BJ (cell line): Measurements from ENCODE around the gene GRAMD2B. TPM values are rescaled to one million over a fixed set of nuclear protein-coding genes. Genes with fewer than 3 reads are reported as not detected.

ENCODE experiments used
- CTCF ChIA-PET: fragments of 350-600 bp; formaldehyde crosslinking; extraction: SDS; loops from one replicate; lab custom pipeline; 2021; ENCODE audit warnings: antibody characterized with exemption, inconsistent platforms; lab: Yijun Ruan, JAX
- POLR2A ChIA-PET: fragments of 300-600 bp; sonication (Branson Sonifier 250); formaldehyde crosslinking; extraction: SDS; loops from one replicate; lab custom pipeline; 2021; ENCODE audit warnings: antibody characterized with exemption; lab: Charles Lee
- DNase-seq: peaks from one replicate; pipeline ENCODE4 v3.0.0-alpha.2; 2011; ENCODE audit warnings: low read depth
- H3K27me3 ChIP-seq: 2 replicates; pipeline ENCODE4 v1.6.0; 2011; ENCODE audit warnings: low read length; ENCODE audit not compliant: control insufficient read depth, insufficient read depth
- H3K36me3 ChIP-seq: 2 replicates; pipeline ENCODE4 v1.5.1; 2011; ENCODE audit warnings: low read length; ENCODE audit not compliant: control insufficient read depth, insufficient read depth
- H3K4me3 ChIP-seq: 2 replicates; pipeline ENCODE4 v1.5.1; 2011; ENCODE audit warnings: low read depth, mild to moderate bottlenecking, control low read depth, low read length
- polyA plus RNA-seq: library from polyadenylated mRNA; depleted of rRNA; stranded (reverse); fragments of >200 nt; gene quantifications from 2 replicates; pipeline ENCODE4 v1.2.3, GENCODE V29; 2011
- TF ChIP-seq, protein P1 (sequence below): IDR thresholded peaks from 2 replicates; pipeline ENCODE4 v1.5.1; 2011; ENCODE audit warnings: low read depth, mild to moderate bottlenecking, control low read depth, inconsistent platforms, low read length, moderate library complexity; ENCODE audit not compliant: insufficient read depth

GRAMD2B gene
- polyA plus RNA-seq, 1 experiment = 77.9 TPM

DNA sequence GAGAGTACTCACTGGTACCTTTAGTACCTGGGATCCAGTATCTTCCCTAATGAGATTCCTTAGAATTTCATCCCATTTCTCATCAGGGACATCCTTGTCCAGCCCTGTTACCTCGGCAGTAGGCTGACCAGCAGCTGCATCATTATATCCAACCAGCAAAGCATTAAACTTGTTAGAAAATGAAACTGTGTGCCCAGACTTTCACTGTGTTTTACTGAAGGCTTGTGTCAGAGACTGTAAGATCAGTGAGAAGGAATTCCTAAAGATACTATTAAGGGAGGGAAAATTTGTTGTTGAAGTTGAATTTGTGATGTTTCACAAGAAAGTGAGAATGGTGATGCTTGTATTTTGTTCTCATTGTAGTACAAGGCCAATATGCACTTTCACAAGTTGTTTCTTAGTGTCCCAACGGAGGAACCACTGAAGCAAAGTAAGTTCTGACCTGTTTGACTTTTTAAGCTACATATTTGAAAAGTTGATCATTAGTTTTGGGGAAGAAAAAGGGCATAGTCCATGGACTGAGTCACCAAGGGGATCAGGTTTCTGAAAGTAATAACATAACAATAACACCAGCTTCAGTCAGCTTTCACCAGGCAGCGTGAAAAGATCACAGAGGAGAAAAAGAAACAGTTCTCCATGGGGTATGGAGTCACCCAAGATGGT, 48.8 kb downstream of the GRAMD2B start:
- TF ChIP-seq, protein P1, sequence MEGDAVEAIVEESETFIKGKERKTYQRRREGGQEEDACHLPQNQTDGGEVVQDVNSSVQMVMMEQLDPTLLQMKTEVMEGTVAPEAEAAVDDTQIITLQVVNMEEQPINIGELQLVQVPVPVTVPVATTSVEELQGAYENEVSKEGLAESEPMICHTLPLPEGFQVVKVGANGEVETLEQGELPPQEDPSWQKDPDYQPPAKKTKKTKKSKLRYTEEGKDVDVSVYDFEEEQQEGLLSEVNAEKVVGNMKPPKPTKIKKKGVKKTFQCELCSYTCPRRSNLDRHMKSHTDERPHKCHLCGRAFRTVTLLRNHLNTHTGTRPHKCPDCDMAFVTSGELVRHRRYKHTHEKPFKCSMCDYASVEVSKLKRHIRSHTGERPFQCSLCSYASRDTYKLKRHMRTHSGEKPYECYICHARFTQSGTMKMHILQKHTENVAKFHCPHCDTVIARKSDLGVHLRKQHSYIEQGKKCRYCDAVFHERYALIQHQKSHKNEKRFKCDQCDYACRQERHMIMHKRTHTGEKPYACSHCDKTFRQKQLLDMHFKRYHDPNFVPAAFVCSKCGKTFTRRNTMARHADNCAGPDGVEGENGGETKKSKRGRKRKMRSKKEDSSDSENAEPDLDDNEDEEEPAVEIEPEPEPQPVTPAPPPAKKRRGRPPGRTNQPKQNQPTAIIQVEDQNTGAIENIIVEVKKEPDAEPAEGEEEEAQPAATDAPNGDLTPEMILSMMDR = no peak
- peaks cover 9% of the 10 kb centered on the region for H3K36me3 ChIP-seq
- peak; percentile 70 for DNase-seq
- CTCF ChIA-PET = interaction anchor here (0.9 to 2.3 kb wide), 5 partner anchors 10 to 118 kb away, joined by 3 to 7 read pairs (median 4); no protein-coding TSS in a partner anchor
- H3K27me3 ChIP-seq = no peaks in the 10 kb centered on the region
- POLR2A ChIA-PET = interaction anchor here (0.6 to 1.1 kb wide), 5 partner anchors 9 to 60 kb away, joined by 3 to 10 read pairs (median 4); partner anchors contain the start of gene GRAMD2B
- H3K4me3 ChIP-seq = no peak overlapping the region

DNA sequence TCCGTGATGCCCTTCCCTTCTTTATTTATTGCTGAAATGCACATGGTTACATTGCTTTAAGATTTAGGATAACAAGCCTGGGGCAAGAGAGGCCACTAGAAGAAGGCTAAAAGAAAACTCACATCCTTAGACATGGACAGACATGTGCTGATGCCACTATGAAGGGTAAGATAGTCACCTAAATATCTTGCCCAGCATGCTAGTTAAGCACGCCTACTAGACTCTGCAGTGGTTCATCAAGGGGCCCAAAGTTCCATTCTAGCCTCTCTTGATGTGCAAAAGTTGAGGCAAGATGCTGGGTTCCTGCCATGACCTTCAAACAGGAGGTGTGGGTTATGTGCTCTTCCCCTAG, 49.3 kb downstream of the GRAMD2B start:
- CTCF ChIA-PET = interaction anchor here (0.9 to 2.3 kb wide), 3 partner anchors 13 to 118 kb away, joined by 4 to 7 read pairs (median 4); no protein-coding TSS in a partner anchor
- no peak for DNase-seq
- peaks cover 7% of the 10 kb centered on the region for H3K36me3 ChIP-seq
- POLR2A ChIA-PET = interaction anchor here (0.6 to 1.1 kb wide), 4 partner anchors 9 to 60 kb away, joined by 3 to 10 read pairs (median 4); partner anchors contain the start of gene GRAMD2B
- TF ChIP-seq, protein P1 = no peak
- no peak overlapping the region for H3K4me3 ChIP-seq
- no peaks in the 10 kb centered on the region for H3K27me3 ChIP-seq

DNA sequence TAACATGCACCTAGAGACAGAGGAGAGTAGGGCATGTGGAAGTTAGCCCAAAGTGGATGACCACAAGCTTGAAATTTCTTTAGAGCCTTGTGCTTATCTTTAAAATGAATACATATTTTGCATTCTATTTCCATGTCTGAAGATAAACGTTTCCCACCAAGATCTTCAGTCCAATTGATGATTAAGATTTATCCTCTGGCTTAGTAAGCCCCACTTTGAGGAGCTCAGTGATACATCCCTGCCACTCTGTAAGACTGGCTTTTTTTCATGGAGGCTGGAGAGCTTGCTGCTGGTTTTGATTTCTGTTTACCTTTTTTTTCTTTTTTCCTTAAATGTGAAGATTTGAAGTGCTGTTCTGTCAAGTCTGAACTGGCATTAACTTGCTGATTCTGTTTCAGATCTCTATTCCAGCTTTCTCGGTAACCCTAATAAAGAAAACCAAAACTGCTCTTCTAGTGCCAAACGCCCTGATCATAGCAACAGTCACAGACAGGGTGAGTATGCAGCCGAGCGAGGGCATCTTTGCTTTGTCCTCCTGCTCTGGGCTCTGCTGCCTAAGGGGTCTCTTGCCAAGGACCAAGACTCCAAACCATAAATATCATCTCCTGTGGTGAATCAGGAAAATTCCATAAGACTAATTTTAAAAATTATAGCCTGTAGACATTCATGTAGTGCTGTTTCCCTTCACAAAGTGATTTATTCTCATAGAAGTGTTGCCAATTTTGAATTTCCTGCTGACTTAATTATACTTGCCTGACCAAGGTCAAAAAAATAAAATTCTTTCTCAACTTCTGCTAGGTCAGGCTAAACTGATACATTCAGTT, 54.3 kb downstream of the GRAMD2B start:
- H3K36me3 ChIP-seq = peaks cover 9% of the 10 kb centered on the region
- H3K27me3 ChIP-seq = no peaks in the 10 kb centered on the region
- H3K4me3 ChIP-seq = no peak overlapping the region
- POLR2A ChIA-PET = no interaction called here
- CTCF ChIA-PET = interaction anchor here (0.9 kb wide), 1 partner anchor 15 kb away, joined by 3 read pairs; no protein-coding TSS in a partner anchor
- no peak for DNase-seq
- TF ChIP-seq, protein P1 = no peak

DNA sequence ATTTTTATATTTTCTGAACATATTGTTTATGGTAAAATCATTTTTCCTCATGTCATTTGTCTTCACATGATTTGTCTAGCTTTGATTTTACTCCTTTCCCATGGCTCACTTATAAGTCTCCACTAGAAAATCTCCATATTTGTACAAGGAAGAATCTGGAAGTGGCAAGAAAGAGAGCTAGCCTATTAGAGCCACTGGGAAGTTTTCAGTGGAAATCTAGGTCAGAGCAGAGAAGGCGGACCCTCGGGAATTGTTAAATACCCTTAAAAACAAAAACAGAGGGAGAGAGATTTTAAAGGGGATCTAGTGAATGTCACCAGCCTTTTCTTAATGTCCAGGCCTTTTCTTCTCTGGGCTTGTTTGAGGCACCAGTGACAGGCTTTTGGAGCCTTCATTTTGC, 56.6 kb downstream of the GRAMD2B start:
- no peak for DNase-seq
- TF ChIP-seq, protein P1 = no peak
- ChIA-PET POLR2A (no interaction called here), CTCF (no interaction called here)
- no peak overlapping the region for H3K4me3 ChIP-seq
- H3K36me3 ChIP-seq = peaks cover 6% of the 10 kb centered on the region
- no peaks in the 10 kb centered on the region for H3K27me3 ChIP-seq

DNA sequence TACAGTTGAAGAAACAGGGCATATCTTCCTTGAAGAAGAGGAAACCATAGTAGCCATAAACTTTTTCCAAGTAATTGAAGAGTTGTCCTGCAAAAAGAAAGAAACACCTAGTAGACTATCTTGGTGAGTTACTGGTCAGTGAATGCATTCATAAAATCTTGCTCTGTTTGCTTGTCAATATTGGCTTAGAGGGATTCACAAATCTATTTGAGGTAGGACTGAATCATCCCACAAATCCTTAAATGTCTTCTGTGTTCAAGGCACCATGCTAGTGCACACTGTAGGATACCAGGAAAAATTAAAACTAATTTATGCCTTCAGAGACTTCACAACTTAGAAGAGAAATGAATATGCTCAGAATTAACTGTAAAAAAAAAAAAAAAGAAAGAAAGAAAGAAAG, 57.6 kb downstream of the GRAMD2B start:
- CTCF ChIA-PET = interaction anchor here (1.0 kb wide), 1 partner anchor 60 kb away, joined by 3 read pairs; no protein-coding TSS in a partner anchor
- no peak overlapping the region for H3K4me3 ChIP-seq
- POLR2A ChIA-PET = interaction anchor here (0.6 to 0.7 kb wide), 2 partner anchors 9 to 77 kb away, joined by 4 to 10 read pairs; no protein-coding TSS in a partner anchor
- no peak for DNase-seq
- H3K27me3 ChIP-seq = no peaks in the 10 kb centered on the region
- peaks cover 7% of the 10 kb centered on the region for H3K36me3 ChIP-seq
- TF ChIP-seq, protein P1 = no peak
